ENCODE measurements around the gene CLMP. TPM values are rescaled to one million over a fixed set of nuclear protein-coding genes. Genes with fewer than 3 reads are reported as not detected.
"Not testable (repeated sequence)": the region's sequence is repeated elsewhere in the genome, so short reads cannot be mapped to it uniquely, and the experiment has no call there.

CLMP gene
- total RNA-seq, 1 donor from 2014 or later, result 34.7 TPM

DNA sequence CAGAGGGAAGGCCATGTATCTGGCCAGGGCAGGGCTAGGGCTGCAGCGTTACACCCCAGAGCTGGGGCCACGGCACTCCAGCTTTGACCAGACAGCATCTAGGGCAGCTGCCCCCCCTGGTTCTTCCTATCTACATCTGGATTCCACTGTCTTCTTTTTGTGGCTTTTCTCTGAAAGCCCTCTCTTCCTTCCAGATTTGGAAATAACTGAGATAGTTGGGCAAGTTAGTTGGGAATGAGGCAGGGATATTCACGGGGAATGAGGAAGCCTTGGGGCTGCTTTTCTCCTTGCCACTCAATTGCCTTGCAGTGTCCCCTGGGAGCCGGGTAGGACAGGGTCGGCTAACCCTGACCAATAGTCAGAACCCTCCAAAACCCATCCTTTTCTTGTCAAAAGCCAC is 26.8 kb downstream of the CLMP start:
- DNase-seq, result no peak

GRCh38 chr11:123166071-123166559 is 28.9 kb downstream of the CLMP start:
- DNase-seq, result no peak

- no peak for DNase-seq
These were observed 30.2 kb downstream of the CLMP start for GRCh38 chr11:123164732-123165450.

DNA sequence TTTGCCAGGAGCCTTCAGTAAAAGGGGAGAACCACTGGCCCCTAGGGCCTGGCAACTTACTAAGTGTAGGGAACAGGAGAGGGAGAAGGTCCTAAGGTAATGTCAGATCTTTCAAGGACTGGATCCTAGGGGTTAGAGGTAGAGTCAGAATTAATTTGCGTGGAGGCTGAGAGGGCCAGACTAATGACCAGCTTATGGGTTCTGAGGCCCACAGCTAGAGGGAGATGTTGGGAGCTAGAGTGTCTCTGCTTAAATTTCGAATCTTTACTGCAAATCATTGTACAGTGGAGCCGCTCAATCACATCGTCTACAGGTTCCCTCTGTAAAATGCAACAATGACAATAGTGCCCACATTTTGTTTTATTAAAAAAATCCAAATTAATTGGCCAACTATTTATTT is 31.4 kb downstream of the CLMP start:
- DNase-seq, result no peak

GRCh38 chr11:123161376-123162030 is 33.5 kb downstream of the CLMP start:
- no peak for DNase-seq

GRCh38 chr11:123159183-123159857 is 35.7 kb downstream of the CLMP start:
- no peak for DNase-seq

DNA sequence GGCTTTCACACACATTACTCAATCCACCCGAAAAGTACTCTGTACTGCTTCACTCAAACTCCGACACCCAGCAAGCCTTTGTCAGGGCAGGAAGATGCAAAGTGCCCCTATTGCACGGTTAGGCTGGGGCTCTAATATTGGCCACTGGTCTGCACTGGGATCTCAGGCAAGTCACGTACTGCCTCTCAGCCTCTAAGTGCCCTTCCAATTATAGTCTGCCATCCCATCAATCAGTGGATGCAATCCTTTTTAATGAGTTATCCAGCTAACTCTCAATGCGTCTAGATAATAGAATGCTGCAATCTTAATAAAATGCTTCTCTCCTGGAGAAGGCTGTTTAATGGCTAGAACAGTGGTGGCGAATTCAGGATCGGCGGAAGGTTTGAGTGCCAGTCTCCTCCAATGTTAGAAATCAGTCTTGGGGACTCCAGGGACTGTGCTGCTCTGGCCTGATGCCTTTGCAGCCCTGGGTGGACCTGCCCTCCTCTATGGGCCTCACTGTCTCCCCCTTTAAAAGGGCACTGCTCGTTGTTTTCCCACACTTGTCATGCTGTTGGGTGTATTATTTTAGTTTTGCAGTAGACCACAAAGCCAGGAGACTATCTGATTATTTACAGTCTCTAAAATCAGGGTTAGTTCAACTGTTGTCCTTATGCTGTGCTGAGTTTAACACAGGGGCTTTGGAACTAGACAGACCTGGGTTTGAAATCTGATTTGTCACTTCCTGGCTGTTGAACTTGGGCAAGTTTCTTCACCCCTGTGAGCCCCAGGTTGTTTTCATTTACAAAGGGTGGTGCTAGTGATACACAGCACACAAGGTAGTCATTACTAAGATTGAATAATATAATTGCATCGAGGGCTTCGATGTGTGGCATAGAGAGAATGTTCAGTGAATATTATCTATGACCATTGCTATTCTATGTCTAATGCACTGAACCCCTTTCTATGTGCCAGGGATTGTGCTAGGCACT is 36.7 kb downstream of the CLMP start:
- DNase-seq, result no peak

GRCh38 chr11:123152951-123153350 is 42.1 kb downstream of the CLMP start:
- peak; percentile 67 for DNase-seq

- not testable (repeated sequence) for DNase-seq
These were observed 42.7 kb downstream of the CLMP start for GRCh38 chr11:123152346-123152745.

GRCh38 chr11:123151796-123152195 is 43.3 kb downstream of the CLMP start:
- DNase-seq, result no peak

DNA sequence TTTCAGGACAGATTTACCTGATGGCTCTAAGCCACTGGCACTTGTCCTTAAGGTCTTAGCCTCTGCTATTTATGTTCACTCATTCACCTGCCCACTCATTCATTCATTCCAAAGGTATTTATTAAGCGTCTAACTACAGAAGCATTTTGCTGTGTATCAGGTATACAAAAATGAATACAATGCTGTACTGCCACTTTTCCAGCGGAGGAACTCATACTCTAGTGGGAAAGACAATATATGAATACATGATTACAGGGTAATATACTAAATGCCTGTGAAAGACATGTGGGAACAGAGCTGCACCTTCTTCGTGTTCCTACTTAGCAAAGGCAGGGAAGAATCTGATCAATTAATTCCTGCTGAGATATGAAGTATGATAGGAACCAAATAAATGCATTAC is 43.7 kb downstream of the CLMP start:
- no peak for DNase-seq

GRCh38 chr11:123150882-123151281 is 44.2 kb downstream of the CLMP start:
- DNase-seq, result no peak

DNA sequence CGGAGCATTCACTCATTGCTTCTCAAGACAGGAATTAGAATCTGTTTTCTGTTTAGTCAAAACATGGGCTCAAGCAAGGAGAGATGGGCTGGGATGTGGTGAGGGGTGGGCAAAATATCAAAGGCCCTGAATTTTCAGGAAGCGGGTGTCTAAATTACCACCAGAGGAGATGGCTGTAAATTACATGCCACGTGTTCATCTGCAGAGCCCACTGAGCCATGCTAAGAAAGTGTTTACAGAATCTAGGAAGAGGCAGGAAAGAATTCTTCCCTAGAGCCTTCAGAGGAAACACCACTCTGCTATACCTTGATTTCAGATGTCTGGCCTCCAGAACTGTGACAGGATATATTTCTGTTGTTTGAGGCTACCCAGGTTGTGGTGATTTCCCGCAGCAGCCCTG is 46.1 kb downstream of the CLMP start:
- no peak for DNase-seq

DNA sequence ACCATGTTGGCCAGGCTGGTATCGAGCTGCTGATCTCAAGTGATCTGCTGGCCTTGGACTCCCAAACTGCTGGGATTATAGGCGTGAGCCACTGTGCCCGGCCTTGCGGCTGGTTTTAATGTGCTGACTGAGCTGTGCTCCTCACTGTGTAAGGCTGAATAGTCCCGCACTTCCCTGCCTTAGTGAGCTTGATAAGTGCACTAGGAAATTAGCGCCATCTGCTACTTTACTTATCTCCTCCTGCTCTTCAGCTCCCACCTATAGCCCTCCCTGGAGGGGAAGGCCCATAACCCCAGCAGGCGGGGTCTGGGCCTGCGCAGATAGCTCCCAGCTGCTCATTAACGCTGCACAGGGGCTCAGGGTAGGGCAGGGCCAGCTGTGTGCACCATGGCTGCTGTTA is 49.4 kb downstream of the CLMP start:
- DNase-seq, result no peak

- DNase-seq, result no peak
These were observed 49.8 kb downstream of the CLMP start for GRCh38 chr11:123145220-123145619.

GRCh38 chr11:123144707-123145106 is 50.3 kb downstream of the CLMP start:
- no peak for DNase-seq

DNA sequence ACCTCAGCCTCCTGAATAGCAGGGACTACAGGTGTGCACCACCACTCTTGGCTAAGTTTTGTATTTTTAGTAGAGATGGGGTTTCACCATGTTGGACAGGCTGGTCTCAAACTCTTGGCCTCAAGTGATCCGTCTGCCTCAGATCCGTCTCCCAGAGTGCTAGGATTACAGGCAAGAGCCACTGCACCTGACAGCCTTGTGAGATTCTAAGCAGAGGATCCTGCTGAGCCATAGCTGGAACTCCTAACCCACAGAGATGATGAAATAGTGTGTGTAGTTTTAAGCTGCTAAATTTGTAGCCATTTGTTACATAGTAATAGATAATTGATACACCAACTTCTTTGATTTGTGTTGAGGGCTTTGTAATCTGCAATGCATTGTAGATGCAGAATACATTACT is 51.1 kb downstream of the CLMP start:
- no peak for DNase-seq

DNA sequence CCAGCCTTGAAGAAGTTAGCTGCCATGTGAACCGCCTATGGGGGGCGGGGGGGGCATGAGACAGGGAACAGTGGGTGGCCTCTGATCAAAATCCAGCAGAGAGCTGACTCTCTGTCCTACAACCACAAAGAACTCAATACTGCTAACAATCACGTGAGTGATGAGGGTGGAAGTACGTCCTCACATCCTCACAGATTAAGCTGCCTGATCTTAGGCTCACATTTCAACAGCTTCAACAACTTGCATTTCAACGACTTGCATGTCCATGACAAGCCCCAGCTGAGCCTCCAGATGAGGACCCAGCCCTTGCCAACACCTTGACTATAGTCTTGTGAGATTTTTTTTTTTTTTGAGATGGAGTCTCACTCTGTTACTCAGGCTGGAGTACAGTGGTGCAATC is 51.6 kb downstream of the CLMP start:
- no peak for DNase-seq

DNA sequence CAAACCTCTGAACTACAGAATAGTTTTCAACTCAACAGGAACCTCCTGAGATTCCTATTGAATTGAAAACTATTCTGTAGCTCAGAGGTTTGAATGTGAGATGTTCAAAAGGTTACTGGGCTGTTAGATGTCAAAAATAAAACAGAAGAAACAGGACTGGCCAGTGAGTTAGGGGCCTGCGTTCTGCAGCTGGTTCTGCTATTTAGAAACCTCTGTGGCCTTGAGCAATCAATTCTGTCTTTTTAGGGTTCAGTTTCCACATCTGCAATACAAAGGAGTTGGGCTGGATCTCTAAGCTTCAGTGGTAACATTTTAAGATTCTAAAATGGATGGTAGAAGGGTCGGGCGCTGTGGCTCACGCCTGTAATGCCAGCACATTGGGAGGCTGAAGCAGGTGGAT is 55.8 kb downstream of the CLMP start:
- no peak for DNase-seq

- peak; percentile 88 for DNase-seq
These were observed 57.4 kb downstream of the CLMP start for GRCh38 chr11:123137431-123138224.

DNA sequence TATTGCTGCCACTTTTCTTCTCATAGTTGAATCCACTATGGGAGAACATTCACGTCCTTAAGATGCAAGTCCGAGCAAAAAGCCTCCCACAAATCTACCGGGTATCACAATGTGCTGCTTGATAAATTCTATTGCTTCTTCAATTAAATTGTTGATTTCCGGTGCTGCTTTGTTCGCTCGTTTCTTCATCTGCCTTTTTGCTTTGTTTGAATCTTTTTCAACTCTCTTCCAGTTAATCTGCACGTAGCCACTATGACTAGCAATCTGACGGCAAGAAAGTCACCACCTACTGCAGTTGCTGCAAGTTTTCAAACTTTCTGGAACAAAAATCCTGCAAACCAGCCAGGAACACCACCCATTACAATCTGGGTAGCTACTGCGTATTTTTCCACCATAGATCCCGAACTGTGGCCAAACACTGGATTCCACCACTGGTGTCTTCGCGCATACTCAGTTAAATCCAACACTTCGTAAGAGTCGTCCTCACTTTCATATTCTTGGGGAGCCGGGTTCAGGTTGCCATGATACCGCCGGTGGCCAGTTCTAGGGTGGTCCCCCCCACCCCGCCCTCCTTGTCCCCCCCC is 59.1 kb downstream of the CLMP start:
- DNase-seq, result no peak

All from tongue (tissue), 2 donors.